Fibroblast of the aortic adventitia (primary cell): ENCODE results near the gene ARFGEF3. TPM values are rescaled to one million over a fixed set of nuclear protein-coding genes. Genes with fewer than 3 reads are reported as not detected.
"Not testable (repeated sequence)": the region's sequence is repeated elsewhere in the genome, so short reads cannot be mapped to it uniquely, and the experiment has no call there.

Source experiments
- DNase-seq: peaks from one replicate; pipeline ENCODE4 v3.0.0-alpha.2; 2010; ENCODE audit warnings: low read depth
- H3K4me3 ChIP-seq: 2 replicates; pipeline ENCODE4 v1.5.1; 2011; ENCODE audit warnings: low read depth, mild to moderate bottlenecking, control low read depth, low read length, moderate library complexity
- total RNA-seq: library from RNA; depleted of rRNA; stranded (reverse); fragments of >200 nt; gene quantifications from 2 replicates; pipeline ENCODE4 v1.2.3, GENCODE V29; 2012; ENCODE audit warnings: low replicate concordance
- TF ChIP-seq, protein P1 (sequence below): IDR thresholded peaks from 2 replicates; pipeline ENCODE4 v1.5.1; 2011; ENCODE audit warnings: mild to moderate bottlenecking, low read length, control low read depth, inconsistent platforms; ENCODE audit not compliant: insufficient read depth

ARFGEF3 gene
- total RNA-seq, 1 donor = 0.09 TPM

DNA sequence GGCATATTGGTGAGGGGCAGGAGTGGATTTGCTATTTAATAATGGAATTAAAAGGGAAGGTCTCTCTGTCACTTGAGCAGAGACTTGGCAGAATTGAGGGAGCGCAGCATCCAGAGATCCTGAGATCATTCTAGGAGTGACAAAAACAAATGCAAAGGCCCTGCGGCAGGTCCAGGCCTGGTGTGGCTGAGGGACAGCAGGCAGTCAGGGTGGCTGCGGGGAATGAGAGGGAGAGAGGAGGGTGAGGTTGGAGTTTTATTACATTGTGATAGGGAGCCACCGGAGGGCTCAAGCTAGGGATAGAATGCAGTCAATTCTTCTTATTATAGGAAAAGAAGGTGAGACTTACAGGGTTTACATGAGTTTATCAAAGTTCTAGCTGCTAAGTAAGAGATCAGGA is 116.1 kb downstream of the ARFGEF3 start:
- DNase-seq = no peak
- TF ChIP-seq, protein P1, sequence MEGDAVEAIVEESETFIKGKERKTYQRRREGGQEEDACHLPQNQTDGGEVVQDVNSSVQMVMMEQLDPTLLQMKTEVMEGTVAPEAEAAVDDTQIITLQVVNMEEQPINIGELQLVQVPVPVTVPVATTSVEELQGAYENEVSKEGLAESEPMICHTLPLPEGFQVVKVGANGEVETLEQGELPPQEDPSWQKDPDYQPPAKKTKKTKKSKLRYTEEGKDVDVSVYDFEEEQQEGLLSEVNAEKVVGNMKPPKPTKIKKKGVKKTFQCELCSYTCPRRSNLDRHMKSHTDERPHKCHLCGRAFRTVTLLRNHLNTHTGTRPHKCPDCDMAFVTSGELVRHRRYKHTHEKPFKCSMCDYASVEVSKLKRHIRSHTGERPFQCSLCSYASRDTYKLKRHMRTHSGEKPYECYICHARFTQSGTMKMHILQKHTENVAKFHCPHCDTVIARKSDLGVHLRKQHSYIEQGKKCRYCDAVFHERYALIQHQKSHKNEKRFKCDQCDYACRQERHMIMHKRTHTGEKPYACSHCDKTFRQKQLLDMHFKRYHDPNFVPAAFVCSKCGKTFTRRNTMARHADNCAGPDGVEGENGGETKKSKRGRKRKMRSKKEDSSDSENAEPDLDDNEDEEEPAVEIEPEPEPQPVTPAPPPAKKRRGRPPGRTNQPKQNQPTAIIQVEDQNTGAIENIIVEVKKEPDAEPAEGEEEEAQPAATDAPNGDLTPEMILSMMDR = no peak
- no peak overlapping the region for H3K4me3 ChIP-seq

DNA sequence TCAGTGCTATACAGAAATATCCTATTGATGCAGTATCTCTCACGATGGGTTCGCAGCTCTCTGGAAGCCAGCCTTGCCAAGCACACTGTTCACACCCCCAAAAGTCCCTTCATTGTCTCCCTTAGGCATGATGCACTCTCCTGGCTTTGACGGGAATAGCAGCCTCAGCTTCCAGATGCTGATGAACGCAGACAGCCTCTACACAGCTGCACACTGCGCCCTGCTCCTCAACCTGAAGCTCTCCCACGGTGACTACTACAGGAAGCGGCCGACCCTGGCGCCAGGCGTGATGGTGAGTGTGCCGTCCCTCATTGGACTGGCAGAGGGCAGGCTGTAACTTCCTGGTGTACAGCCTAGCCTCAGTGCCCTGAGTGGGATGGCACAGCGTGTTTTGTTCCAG is 116.6 kb downstream of the ARFGEF3 start:
- DNase-seq = peak; percentile 41
- TF ChIP-seq, protein P1 = peak; percentile 50
- H3K4me3 ChIP-seq = no peak overlapping the region

DNA sequence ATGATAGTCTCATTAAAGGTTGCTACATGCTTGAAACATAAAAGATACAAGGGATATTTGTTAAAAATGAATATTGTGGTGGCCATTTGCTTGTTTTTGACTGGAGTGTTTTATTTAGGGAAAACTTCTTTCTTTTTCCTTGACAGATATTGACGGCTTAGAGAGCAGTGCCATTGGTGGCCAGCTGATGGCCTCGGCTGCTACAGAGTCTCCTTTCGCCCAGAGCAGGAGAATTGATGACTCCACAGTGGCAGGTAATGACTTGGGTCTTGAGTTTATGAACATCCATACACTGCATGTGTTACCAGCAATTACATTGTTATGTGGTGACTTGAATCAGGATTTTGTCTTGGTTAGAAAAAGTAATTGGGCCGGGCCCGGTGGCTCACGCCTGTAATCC is 124.1 kb downstream of the ARFGEF3 start:
- DNase-seq = no peak
- TF ChIP-seq, protein P1 = no peak

DNA sequence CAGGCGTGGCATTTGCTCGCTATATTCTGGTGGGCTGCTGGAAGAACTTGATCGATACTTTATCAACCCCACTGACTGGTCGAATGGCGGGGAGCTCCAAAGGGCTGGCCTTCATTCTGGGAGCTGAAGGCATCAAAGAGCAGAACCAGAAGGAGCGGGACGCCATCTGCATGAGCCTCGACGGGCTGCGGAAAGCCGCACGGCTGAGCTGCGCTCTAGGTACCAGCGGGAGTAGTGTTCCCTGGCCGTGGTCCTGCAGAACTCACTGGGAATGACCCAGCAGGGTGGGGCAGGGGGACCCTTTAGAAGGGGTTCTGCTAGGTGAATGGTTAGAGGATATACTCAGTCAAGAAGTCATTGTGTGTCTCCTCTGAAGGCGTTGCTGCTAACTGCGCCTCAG is 125.0 kb downstream of the ARFGEF3 start:
- TF ChIP-seq, protein P1 = no peak
- DNase-seq = no peak

More for the DNA sequence above, 124.1 kb downstream of the ARFGEF3 start:
- no peak overlapping the region for H3K4me3 ChIP-seq

DNA sequence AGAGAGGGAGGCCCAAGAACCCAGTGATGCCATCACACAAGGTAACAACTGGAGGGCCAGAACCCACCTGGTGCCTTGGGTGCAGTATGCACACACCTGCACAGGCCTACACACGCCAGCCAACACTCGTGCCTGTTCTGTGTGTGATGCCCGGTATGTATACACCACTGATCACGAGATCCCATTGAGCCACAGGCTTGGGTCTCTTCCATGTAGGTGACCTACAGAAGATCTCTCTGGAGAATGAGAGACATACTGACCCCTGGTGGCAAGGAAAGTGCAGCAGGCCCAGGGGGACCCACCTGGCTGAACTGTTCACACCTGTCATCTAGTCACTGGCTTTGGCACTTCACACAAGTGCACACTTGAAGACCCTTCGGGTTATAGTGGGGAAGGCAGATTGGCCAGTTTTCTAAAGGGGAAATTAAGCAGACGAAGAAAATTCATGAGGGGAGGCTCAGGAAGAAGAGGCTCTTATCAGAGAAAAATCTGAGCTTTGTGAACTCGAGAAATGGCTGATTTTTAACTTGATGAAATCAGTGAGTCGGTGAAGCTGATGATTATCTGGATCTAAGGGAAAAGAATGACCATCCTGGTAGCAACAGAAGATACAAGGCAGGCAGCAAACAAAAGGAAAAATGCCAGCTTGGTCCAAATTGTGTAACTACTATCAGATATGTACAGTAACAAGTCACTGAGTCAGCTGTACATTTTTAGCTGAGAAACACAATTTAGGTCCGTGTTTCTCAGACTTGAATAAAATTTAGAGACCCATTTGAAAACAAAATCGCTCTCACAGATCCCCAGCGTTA is 125.6 kb downstream of the ARFGEF3 start:
- DNase-seq = peak; percentile 51
- TF ChIP-seq, protein P1 = peak; percentile 36
- no peak overlapping the region for H3K4me3 ChIP-seq

More for the DNA sequence above, 125.0 kb downstream of the ARFGEF3 start:
- no peak overlapping the region for H3K4me3 ChIP-seq

DNA sequence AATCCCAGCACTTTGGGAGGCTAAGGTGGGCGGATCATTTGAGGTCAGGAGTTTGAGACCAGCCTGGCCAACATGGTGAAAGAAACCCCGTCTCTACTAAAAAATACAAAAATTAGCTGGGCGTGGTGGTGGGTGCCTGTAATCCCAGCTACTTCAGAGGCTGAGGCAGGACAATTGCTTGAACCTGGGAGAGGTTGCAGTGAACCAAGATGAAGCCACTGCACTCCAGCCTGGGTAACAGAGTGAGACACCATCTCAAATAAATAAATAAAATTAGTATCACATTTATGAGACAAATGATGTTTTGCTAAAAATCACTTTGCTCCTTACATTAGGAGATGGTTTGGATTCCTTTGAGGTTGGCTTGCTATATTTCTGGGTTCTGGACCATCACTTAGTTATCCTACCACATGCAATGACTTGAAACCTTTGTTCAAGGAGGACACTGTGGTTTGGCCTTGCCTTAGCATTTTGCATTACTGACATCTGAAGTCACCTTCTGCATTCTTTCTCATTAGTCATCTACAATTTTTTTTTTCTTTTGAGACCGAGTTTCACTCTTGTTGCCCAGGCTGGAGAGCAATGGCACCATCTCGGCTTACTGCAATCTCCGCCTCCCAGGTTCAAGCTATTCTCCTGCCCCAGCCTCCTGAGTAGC is 126.8 kb downstream of the ARFGEF3 start:
- H3K4me3 ChIP-seq = not testable (repeated sequence)
- DNase-seq = peak; percentile 87

DNA sequence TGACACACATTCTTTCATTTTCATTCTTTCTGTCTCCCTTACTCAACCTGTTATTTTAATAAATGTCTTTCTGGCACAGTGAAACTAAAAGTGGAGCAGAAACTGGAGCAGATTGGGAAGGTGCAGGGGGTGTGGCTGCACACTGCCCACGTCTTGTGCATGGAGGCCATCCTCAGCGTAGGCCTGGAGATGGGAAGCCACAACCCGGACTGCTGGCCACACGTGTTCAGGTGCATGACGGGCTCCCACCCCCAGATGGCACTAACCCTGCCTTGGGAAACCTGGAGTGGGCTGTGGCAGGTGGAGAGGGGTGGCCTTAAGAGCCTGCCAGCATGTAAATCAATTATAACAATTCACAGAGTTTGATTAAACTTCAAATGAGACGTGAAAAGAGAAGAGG is 128.0 kb downstream of the ARFGEF3 start:
- no peak for DNase-seq
- TF ChIP-seq, protein P1 = no peak

More for the DNA sequence above, 128.0 kb downstream of the ARFGEF3 start:
- no peak overlapping the region for H3K4me3 ChIP-seq
